HG02981 (cell line): ENCODE results near the gene TOX2.

Experiments used
- ATAC-seq: cut with Tn5 transposase; IDR thresholded peaks from one replicate; pipeline ENCODE4 v1.9.1; 2021; ENCODE audit warnings: mild to moderate bottlenecking, moderate library complexity; ENCODE audit not compliant: unreplicated experiment

The TOX2 gene

GRCh38 chr20:43914311-43915210 lies at the start of gene TOX2:
Gene TOX2, plus strand, starts transcription at chr20:43914852. Its CDS starts 40 bp downstream, at chr20:43914892.
- peak; percentile 44 for ATAC-seq

- ATAC-seq = no peak
These were observed 46.6 kb upstream of the TOX2 start for GRCh38 chr20:43868091-43868490.

- ATAC-seq = no peak
These were observed 44.2 kb upstream of the TOX2 start for GRCh38 chr20:43870484-43870883.

GRCh38 chr20:43878776-43879175 lies 35.9 kb upstream of the TOX2 start:
- ATAC-seq = no peak

- ATAC-seq = no peak
These were observed 20.7 kb upstream of the TOX2 start for GRCh38 chr20:43893930-43894329.

- no peak for ATAC-seq
These were observed 20.2 kb upstream of the TOX2 start for GRCh38 chr20:43894491-43894890.

- ATAC-seq = no peak
These were observed 19.4 kb upstream of the TOX2 start for GRCh38 chr20:43895235-43895634.

GRCh38 chr20:43899274-43900120 lies 15.2 kb upstream of the TOX2 start:
- ATAC-seq = no peak

GRCh38 chr20:43900121-43900466 lies 14.6 kb upstream of the TOX2 start:
- no peak for ATAC-seq

- ATAC-seq = no peak
These were observed 14.2 kb upstream of the TOX2 start for GRCh38 chr20:43900496-43900895.

GRCh38 chr20:43901296-43901695 lies 13.4 kb upstream of the TOX2 start:
- ATAC-seq = no peak

- no peak for ATAC-seq
These were observed 10.5 kb upstream of the TOX2 start for GRCh38 chr20:43903953-43904826.

GRCh38 chr20:43904827-43905177 lies 9.8 kb upstream of the TOX2 start:
- ATAC-seq = no peak

GRCh38 chr20:43906505-43907034 lies 8.1 kb upstream of the TOX2 start:
- no peak for ATAC-seq

- ATAC-seq = no peak
These were observed 5.4 kb upstream of the TOX2 start for GRCh38 chr20:43909211-43909610.

- no peak for ATAC-seq
These were observed 4.9 kb upstream of the TOX2 start for GRCh38 chr20:43909720-43910119.

- no peak for ATAC-seq
These were observed 4.1 kb upstream of the TOX2 start for GRCh38 chr20:43910564-43910963.

GRCh38 chr20:43911066-43911465 lies 3.6 kb upstream of the TOX2 start:
- no peak for ATAC-seq

GRCh38 chr20:43913291-43914025 lies 1.2 kb upstream of the TOX2 start:
- no peak for ATAC-seq
